Endometrial microvascular endothelial cells (primary cell): ENCODE results near the gene PLCB1. TPM values are rescaled to one million over a fixed set of nuclear protein-coding genes. Genes with fewer than 3 reads are reported as not detected.

Experiments
- in situ Hi-C: cut with HindIII; loops from 2 replicates; pipeline ENCODE4 v1.10.0; 2017; ENCODE audit warnings: low sequenced_read_pairs, low pct_unique_long_range_greater_than_20kb; ENCODE audit errors: inconsistent ontology term
- total RNA-seq: library from RNA; depleted of rRNA; stranded (reverse); fragments of >200 nt; gene quantifications from one replicate; pipeline ENCODE4 v1.2.3, GENCODE V29; 2015; ENCODE audit errors: inconsistent ontology term

Gene PLCB1
- total RNA-seq, 1 donor from 2014 or later: 16.1 TPM

GRCh38 chr20:8306937-8307336 lies 174.9 kb downstream of the PLCB1 start:
- in situ Hi-C loops: no loop called here

- in situ Hi-C loops: no loop called here
These were observed 177.6 kb downstream of the PLCB1 start for GRCh38 chr20:8309634-8310033.

- in situ Hi-C loops: no loop called here
These were observed 178.6 kb downstream of the PLCB1 start for GRCh38 chr20:8310618-8311017.

- in situ Hi-C loops: no loop called here
These were observed 181.0 kb downstream of the PLCB1 start for GRCh38 chr20:8313073-8313472.

GRCh38 chr20:8315639-8316573 lies 183.8 kb downstream of the PLCB1 start:
- in situ Hi-C loops: no loop called here

GRCh38 chr20:8317448-8317847 lies 185.4 kb downstream of the PLCB1 start:
- in situ Hi-C loops: no loop called here

GRCh38 chr20:8318965-8319625 lies 187.0 kb downstream of the PLCB1 start:
- in situ Hi-C loops: no loop called here

- in situ Hi-C loops: no loop called here
These were observed 188.2 kb downstream of the PLCB1 start for GRCh38 chr20:8320306-8320705.

- in situ Hi-C loops: no loop called here
These were observed 188.9 kb downstream of the PLCB1 start for GRCh38 chr20:8321001-8321400.

- in situ Hi-C loops: no loop called here
These were observed 190.7 kb downstream of the PLCB1 start for GRCh38 chr20:8322662-8323217.

GRCh38 chr20:8326191-8326590 lies 194.1 kb downstream of the PLCB1 start:
- in situ Hi-C loops: no loop called here

- in situ Hi-C loops: no loop called here
These were observed 194.8 kb downstream of the PLCB1 start for GRCh38 chr20:8326899-8327298.

- in situ Hi-C loops: no loop called here
These were observed 196.1 kb downstream of the PLCB1 start for GRCh38 chr20:8328189-8328588.

- in situ Hi-C loops: no loop called here
These were observed 198.3 kb downstream of the PLCB1 start for GRCh38 chr20:8330319-8330784.

GRCh38 chr20:8330785-8331695 lies 199.0 kb downstream of the PLCB1 start:
- in situ Hi-C loops: no loop called here

- in situ Hi-C loops: no loop called here
These were observed 199.8 kb downstream of the PLCB1 start for GRCh38 chr20:8331740-8332412.

- in situ Hi-C loops: no loop called here
These were observed 202.6 kb downstream of the PLCB1 start for GRCh38 chr20:8334641-8335040.

GRCh38 chr20:8335059-8335458 lies 203.0 kb downstream of the PLCB1 start:
- in situ Hi-C loops: no loop called here
